GM21390 (cell line): ENCODE measurements around the gene OASL.

Source experiments
- ATAC-seq: cut with Tn5 transposase; IDR thresholded peaks from one replicate; pipeline ENCODE4 v1.9.1; 2021; ENCODE audit not compliant: unreplicated experiment

Gene OASL

DNA sequence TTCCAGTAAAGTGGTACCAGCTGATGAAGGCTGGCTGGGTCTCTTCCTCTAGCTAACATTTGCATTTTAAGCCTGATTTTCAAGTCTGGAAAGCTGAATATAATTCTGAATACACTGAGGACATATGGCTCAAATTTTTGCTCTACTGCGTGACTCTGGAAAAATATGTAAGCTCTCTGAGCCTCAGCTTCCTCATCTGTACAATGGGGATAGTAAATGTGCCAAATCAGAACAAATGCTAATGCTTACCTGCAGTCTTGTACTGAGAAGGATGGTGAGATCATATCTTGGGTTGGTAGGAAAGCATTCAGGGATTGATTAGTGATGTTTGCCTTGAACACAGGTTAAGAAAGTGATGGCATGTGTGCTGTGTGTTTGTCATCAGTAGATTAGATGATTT, 46.1 kb downstream of the OASL start:
- no peak for ATAC-seq

DNA sequence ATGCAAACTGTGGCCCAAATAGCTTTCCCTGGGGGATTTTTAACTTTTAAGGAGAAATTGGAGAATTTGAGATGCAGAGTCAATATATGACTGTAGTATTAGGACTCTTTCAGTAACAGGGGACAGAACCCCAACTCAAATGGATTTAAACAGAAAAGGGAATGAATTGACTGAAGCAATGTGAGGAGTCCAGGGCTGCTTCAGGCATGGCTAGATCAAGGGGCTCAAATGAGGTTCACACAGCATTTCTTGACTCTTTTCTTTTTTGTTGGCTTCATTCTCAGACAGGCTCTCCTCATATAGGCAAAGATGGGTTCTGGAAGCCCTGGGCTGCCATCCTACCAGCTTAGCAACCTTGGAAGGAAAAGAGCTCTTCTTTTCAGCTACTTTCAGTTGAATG, 47.1 kb downstream of the OASL start:
- ATAC-seq, result no peak

DNA sequence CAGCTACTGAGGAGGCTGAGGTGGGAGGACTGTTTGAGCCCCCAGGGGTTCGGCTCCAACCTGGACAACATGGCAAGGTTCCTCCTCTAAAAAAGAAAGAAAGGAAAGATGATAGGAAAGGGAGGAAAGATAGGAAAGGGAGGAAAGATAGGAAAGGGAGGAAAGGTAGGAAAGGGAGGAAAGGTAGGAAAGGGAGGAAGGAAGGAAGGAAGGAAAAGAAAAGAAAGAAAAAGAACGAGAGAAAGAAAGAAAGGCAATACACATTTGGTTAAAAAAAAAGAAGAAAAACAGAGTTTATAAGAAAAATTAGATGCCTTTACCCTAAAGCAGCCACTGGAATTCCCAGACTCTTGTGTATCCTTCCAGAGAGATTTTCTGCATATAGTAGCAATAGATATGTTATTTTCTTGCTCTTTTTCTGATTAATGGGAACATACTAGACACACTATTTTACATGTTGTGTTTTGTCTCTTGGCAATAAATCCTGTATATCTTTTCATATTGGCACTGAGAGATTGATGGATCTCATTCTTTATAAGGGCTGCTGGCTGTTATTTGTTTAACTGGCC, 48.5 kb downstream of the OASL start:
- no peak for ATAC-seq

DNA sequence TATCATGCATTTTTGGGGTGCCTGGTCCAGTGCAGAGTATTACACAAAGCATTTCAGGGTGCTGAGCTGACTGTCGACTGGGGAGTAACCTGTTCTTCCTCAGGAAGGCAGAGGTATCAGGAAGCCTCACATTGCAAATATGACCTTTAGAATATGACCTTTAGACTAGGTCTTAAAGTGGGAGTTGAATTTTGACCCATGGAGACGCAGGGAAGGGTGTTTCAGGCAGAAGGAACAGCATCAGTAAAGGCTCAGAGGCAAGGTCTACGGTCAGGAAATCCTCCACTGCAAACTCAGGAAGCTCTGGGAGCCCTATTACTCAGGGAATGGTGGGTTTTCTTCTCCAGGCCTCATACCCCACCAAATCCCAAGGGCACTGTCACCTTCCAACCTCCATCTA, 49.4 kb downstream of the OASL start:
- no peak for ATAC-seq

DNA sequence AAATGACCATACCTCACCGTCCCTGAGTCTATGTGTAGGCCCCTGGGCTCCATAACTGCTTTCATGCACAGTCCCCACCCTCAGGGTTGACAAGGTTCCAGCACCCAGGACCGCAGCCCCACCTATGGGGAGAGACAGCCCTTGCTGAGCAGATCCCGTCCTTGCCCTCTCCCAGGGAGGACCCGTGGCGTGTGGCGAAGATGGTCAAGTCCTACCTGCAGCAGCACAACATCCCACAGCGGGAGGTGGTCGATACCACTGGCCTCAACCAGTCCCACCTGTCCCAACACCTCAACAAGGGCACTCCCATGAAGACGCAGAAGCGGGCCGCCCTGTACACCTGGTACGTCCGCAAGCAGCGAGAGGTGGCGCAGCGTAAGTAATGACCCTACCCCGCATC, 50.4 kb downstream of the OASL start:
- no peak for ATAC-seq

DNA sequence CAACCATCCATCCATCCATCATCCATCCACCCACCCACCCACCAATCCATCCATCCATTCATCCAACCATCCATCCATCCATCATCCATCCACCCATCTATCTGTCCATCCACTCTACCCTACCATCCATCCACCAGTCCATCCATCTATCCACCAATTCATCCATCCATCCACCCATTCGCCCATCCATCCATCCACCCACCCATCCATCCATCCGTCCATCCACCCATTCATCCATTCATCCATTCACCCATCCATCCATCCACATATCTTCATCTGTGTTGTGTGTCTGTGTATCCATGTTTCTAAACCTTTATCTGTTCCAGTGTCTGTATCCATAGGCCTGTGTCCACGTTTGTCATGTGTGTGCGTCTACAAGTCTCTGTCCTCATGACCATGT, 50.8 kb downstream of the OASL start:
- no peak for ATAC-seq

DNA sequence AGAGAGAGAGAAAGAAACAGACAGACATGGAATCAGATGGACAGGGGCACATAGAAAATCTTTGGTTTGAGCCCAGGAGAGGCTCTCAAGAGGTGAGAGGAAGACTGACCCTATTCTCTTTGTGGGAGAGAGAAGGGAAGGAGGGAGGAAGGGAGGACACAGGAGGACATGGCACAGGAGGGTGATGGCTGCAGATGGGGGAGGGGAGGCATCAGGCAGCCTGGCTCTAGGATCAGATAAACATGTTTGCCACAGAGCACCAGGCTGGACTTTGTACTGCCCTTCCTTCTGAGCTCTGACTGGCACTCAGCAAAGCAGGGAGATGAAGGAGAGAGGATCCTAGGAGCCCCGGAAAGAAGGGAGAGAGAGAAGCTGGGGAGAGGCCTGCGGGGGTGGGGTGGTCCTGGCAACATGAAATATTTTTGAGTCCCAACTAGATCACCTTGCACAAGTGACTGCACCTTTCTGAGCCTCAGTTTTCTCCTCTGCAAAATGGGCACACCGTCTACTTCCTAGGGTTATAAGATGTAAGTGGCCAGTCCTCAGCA, 54.6 kb downstream of the OASL start:
- no peak for ATAC-seq

DNA sequence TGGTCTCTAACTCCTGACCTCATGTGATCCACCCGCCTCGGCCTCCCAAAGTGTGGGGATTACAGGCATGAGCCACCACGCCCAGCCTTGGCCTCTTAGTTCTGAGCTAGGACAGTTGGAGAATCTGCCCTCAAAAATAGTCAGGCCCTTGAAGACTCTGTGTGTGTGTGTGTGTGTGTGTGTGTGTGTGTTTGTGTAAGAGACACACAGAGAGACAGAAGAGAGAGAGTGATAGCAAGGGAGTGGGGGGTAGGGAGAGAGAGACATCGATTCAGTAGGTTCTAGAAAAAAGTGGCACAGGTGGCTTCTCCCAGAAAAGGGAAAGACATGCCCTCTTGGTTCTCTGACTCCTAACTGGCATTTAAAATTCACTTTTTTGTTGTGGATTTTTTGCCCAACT, 55.3 kb downstream of the OASL start:
- ATAC-seq, result no peak

DNA sequence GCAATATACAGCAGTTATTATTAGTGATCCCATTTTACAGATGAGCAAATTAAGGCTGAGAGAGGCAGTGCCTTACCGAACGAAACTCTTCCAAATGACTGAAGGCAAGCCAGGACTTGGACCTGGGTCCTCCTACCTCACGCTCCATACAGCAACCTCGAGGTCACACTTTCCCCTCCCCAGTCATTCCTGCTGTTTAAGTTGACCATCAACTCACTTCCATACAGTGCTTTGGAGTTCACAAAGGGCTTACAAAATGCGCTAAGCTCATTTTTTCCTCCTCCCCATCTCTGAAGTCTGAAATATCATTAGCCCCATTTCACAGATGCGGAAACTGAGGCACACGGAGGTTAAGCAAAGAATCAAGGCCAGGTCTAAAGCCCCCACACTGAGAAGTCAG, 56.4 kb downstream of the OASL start:
- ATAC-seq, result no peak

DNA sequence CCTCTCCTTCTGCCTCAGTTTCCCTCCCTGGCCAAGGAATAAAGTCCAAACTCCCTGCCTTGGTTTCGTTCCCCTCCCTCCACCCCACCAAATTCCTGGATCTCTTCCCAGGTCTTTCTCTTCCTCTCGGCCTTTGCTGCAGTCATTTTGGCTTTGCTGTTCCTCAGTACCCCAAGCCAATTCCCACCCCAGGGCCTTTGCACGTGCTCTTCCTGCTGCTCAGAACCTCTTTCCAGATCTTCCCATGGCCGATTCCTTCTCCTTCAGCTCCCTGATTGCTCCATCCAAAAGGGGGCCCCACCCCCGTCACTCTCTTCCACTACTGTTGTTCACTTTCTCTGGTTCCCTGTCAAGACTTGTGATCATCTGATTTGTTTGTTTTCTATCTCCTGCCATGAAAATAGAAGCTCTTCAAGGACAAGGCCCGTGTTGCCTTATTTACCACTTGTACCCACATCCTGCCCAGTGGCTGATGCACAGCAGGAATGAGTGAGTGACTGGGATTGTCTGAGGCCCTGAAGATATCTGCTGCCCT, 57.6 kb downstream of the OASL start:
- no peak for ATAC-seq

DNA sequence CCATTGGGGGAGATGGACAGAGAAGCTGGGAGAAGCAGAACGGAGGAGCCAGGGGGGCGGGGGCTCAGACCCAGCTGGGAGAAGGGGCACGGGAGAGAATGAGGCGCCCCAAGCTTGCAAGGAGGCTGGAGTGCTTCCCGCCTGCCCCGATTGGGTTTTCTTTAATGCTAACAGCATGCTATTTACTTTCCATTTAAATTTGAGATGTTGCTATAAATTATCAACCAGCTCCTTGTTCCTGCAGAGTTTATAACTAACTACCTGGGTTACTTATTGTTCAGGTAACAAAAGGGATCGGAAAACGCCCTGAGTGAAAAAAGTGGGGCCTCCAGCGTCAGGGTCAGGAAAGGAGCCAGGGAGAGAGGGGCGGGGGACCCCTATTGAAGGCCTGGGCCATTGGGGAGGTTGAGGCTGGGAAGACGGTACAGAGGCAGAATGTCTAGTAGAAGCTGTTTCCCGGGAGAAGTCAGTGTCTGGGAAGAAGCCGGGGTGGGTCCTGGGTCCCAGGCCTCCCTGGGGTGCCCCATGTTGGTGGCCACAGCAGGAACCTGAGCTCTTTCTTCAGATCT, 58.2 kb downstream of the OASL start:
- no peak for ATAC-seq

DNA sequence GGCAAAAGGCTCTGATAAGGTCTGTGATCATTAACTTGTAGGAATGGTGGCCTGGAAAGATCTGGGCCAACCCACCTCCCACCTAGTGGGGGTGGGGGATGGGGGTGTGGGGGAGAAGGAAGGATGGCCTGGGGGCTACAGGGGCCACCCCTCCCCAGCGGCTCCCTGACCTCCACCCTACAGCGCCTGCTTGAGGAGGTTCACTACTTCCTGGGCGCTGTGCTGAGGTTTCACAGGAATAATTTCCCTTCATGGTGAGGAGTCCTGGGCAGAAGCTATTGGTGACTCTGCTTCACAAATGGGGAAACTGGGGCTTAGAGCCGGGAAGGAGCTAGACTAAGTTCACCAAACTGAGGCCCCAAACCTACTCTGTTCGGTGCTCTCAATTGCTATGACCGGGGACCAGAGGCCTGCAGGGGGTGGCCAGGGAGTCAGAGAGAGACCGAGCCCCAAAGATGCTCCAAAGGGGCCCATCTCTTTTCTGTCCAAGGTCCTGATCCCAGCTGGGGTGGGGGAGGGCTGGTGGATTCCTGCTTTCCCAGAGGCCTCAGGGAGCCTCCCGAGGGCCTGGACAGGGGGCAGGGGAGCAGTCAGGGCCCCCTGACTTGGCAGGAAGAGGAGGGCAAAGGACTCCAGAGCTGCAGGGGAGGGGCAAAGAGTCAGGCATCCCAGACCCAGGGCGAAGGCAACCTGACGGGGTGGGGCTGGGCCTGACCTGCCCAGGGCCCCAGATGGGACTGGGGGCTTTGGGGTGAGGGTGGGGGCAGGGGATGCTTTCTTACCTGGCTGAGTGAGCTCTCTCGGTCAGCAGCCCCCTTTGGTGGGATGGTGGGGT, 59.0 kb downstream of the OASL start:
- no peak for ATAC-seq

DNA sequence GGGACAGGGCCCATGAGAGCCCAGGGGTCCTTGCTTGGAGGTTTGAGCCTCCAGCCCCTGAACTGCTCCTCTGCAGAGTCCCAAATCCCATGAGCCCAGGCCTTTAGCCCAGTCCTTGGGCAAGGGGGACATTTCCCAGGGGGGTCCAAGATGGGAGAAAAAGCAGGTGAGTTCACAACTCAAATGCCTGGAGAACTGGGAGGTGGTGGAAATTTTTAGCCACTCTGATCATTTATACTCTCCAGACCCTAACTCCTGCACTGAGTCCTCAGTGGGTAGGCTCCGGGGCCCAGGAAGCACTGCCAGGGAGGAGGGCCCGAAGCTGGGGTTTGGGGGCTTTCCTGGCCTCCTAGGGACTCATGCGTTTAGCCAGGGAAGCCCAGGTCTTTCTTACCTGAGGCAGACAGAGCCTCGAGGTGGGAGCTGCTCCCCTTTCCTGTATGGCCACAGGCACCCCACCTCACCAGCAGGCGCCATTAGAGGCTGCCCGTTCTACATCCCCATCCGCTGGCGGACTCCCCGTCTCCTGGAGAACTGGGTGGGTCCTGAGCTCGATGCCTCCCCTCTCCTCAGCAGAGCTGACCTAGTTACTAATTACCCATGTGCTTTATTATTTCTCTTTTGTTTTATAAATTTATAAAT, 59.7 kb downstream of the OASL start:
- no peak for ATAC-seq

DNA sequence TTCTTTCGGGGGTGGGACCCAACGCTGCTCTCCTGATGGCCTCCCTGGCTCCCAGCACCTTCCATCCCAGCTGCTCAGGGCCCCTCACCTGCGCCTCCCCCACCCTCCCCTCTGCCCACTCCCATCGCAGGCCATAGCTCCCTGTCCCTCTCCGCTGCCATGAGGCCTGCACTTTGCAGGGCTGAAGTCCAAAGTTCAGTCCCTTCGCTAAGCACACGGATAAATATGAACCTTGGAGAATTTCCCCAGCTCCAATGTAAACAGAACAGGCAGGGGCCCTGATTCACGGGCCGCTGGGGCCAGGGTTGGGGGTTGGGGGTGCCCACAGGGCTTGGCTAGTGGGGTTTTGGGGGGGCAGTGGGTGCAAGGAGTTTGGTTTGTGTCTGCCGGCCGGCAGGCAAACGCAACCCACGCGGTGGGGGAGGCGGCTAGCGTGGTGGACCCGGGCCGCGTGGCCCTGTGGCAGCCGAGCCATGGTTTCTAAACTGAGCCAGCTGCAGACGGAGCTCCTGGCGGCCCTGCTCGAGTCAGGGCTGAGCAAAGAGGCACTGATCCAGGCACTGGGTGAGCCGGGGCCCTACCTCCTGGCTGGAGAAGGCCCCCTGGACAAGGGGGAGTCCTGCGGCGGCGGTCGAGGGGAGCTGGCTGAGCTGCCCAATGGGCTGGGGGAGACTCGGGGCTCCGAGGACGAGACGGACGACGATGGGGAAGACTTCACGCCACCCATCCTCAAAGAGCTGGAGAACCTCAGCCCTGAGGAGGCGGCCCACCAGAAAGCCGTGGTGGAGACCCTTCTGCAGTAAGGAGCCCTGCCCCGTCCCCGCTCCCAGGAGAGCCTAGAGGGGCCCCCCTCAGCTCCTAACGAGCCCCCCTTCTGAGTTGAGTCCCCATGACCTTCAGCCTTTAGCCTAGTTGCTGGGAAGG, 60.5 kb downstream of the OASL start, which contains the start of gene HNF1A:
Gene HNF1A (plus strand): TSS at position 248 of the 924 bp plus-strand sequence. CDS start 226 bp downstream, at position 474.
- no peak for ATAC-seq

DNA sequence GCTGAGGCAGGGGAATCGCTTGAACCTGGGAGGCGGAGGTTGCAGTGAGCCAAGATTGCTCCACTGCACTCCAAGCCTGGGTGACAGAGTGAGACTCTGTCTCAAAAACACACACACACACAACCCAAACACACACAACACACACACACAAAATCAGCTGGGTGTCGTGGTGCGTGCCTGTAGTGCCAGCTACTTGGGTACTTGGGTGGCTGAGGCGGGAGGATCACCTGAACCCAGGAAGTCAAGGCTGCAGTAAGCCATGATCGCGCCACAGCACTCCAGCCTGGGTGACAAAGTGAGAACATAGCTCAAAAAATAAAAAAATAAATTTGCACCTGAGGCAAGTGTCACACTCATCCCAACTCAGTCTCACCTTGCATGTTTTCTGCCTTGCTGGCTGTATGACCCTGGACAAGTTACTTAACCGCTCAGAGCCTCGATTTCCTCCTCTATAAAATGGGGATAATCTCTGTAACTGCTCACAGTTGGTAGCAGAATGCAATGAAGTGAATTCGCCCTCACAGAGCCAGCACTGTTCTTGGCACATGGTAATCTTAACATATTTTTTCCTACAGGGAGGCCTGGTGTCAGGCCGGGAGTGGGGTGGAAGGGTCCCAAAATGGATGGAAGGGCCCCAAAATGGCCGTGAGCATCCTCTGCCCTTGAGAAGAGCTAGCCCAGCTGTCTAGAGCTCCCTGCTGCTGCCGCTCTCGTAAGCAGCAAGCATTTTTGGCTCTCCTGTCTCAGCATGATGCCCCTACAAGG, 61.3 kb downstream of the OASL start:
- no peak for ATAC-seq

DNA sequence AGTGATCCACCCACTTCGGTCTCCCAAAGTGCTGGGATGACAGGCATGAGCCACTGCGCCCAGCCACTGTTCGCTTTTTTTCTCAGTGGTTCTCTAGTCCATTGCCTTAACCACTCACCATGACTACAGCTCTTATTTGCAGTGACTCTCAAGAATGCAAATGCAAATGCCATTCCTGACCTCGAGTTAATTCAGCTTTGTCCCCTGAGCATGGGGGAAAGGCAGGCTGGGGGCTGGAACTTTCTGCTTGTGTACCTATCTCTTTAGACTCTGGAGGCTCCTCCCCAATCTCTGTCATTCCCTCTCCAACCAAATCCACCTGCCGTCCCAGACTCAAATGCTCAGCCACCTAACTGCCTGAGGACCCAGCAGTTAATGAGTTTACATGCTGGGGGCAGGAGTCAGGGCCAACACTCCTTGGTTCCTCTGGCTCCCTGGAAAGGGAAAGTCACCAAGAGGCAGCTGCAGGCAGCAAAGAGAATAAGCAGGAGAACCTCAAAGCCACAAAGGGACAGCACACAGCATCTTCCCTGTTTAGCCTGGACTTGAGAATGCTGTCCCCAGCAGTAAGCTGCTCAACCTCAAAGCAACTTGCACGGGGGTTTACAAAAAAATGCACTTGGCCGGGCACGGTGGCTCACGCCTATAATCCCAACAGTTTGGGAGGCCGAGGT, 66.0 kb downstream of the OASL start:
- ATAC-seq, result no peak

DNA sequence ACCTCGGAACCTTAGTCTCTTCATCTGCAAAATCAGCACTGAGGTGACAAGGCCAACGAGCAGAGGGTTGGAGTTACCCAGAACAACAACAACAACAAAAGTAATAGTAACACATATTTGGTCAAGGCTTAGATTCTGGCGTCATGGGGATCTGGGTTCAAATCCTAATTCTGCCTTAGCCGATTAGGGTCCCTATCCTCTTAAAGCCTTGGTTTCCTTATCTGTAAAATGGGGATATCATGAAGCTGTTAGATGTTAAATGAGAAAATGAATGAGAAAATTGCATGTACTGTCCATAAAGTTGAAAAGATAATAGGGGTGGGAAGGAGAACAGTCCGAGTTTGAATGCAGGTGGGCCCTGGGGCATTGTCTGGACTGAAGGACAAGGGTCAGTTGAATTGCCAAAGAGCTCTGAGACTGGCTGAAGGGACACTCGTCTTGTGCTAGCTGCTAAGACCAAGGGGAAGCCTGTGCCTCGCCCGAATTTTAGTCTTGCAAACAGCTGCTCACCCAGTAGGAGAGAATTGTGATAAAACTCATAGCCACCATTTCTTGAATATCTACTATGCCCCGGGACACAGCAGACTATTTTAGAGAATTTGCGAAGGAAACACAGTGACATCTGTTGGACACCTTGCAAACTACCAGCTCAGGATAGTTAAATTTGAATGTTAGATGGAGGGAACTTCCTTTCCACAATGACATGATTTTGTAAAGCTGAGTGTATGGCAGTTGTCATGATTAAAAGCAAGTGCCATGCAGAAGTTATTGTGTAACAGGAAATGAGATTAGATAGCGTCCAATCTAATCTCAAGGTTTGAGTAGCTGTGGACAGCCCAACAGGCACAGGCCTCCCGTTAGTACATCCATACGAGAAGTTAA, 67.5 kb downstream of the OASL start:
- ATAC-seq, result no peak

DNA sequence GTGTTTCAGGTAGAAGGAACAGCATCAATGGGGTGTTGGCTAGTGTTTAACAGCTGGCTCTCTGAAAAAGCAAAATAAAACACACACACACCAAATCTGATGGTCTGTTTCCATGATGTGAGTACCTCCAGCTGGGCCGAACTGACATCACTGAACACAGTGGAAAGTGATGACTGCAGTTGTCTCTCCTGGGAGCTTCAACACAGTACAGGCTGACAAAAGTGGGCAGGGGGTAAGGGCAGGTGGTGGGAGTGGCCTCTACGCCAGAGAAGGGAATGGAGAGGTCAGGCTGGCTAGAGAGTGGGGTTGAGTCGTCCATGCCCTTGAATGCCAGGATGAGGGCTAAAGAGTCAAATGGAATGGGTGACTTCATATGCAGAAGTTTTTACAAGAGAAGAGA, 68.7 kb downstream of the OASL start:
- no peak for ATAC-seq
